K562 (cell line): Measurements from ENCODE around the gene MEAF6. TPM values are rescaled to one million over a fixed set of nuclear protein-coding genes. Genes with fewer than 3 reads are reported as not detected.

Experiments
- BRF2 ChIP-seq: IDR thresholded peaks from 3 replicates; pipeline ENCODE4 v1.6.1; 2011; ENCODE audit warnings: borderline replicate concordance, mild to moderate bottlenecking; ENCODE audit not compliant: insufficient read length, insufficient read depth
- CHCHD3 ChIP-seq: fragments of 250-450 bp; sonication (Bioruptor Pico); IDR thresholded peaks from 2 replicates; pipeline ENCODE4 v2.1.2; 2022; ENCODE audit warnings: mild to moderate bottlenecking
- ESRRA ChIP-seq: fragments of 450-650 bp; IDR thresholded peaks from 2 replicates; pipeline ENCODE4 v1.6.1; 2014; ENCODE audit warnings: low read depth, mild to moderate bottlenecking, moderate library complexity, borderline replicate concordance
- EZH2 ChIP-seq: IDR thresholded peaks from 2 replicates; pipeline ENCODE4 v1.6.1; 2012; ENCODE audit warnings: low read depth, mild to moderate bottlenecking, inconsistent platforms, low read length, borderline replicate concordance
- FOXM1 ChIP-seq, 2 experiments: fragments of 450-650 bp in 1 of 2; sonication (generic) in 1 of 2; formaldehyde crosslinking in 1 of 2; IDR thresholded peaks; 2 replicates each; pipeline versions ENCODE4 v1.6.1 to v1.9.0; 2017 to 2022; ENCODE audit warnings: low read depth in 2 of 2, mild to moderate bottlenecking in 2 of 2, missing genetic modification reagents in 1 of 2, moderate library complexity in 1 of 2
- FUS ChIP-seq: fragments of 200-400 bp; formaldehyde crosslinking; optimal IDR thresholded peaks from 2 replicates; pipeline ENCODE3; 2017; ENCODE audit warnings: low read depth, low read length
- GTF2E2 ChIP-seq: fragments of 200-800 bp; sonication (Bioruptor generic); IDR thresholded peaks from 2 replicates; pipeline ENCODE4 v1.6.1; 2016; ENCODE audit warnings: missing genetic modification characterization, missing compliant biosample characterization
- ILF3 ChIP-seq: fragments of 450-650 bp; IDR thresholded peaks from 2 replicates; pipeline ENCODE4 v1.6.1; 2018; ENCODE audit warnings: antibody characterized with exemption, mild to moderate bottlenecking, moderate library complexity, borderline replicate concordance
- PBX2 ChIP-seq, 2 experiments: IDR thresholded peaks in 1 of 2; conservative IDR thresholded peaks in 1 of 2; 2 replicates each; pipeline ENCODE4 v1.6.1; 2016; ENCODE audit warnings: low read depth in 2 of 2, mild to moderate bottlenecking in 1 of 2, missing compliant biosample characterization in 1 of 2, missing genetic modification characterization in 1 of 2, moderate library complexity in 1 of 2
- POLR2AphosphoS5 ChIP-seq: IDR thresholded peaks from 2 replicates; pipeline ENCODE4 v1.6.1; 2011; ENCODE audit warnings: mild to moderate bottlenecking, low read depth, low read length, moderate library complexity; ENCODE audit not compliant: control insufficient read depth, insufficient read depth
- SRSF7 ChIP-seq: fragments of 200-400 bp; formaldehyde crosslinking; optimal IDR thresholded peaks from 2 replicates; pipeline ENCODE3; 2017; ENCODE audit warnings: mild to moderate bottlenecking, low read depth, low read length
- TGIF2 ChIP-seq: sonication (generic); formaldehyde crosslinking; IDR thresholded peaks from 2 replicates; pipeline ENCODE4 v1.8.1; 2022; ENCODE audit warnings: mild to moderate bottlenecking, missing genetic modification reagents, moderate library complexity
- YY1 ChIP-seq, 3 experiments: IDR thresholded peaks; 2 replicates each; pipeline ENCODE4 v1.6.1; 2011; ENCODE audit warnings: low read length in 2 of 3, mild to moderate bottlenecking in 2 of 3, moderate library complexity in 2 of 3, borderline replicate concordance in 1 of 3, control low read depth in 1 of 3, low read depth in 1 of 3; ENCODE audit not compliant: insufficient read depth in 3 of 3, insufficient replicate concordance in 2 of 3, control insufficient read depth in 1 of 3, insufficient read length in 1 of 3; ENCODE audit errors: extremely low read depth in 1 of 3
- ZBTB11 ChIP-seq, 3 experiments: fragments of 200-800 bp in 1 of 3; fragments of 250-450 bp in 1 of 3; fragments of 450-650 bp in 1 of 3; sonication (Bioruptor Pico) in 1 of 3; sonication (Bioruptor generic) in 1 of 3; formaldehyde crosslinking in 1 of 3; IDR thresholded peaks; 2 replicates each; pipeline versions ENCODE4 v1.6.1 to v1.8.0; 2016 to 2022; ENCODE audit warnings: mild to moderate bottlenecking in 2 of 3, missing genetic modification characterization in 2 of 3, missing compliant biosample characterization in 1 of 3, moderate library complexity in 1 of 3
- ZBTB43 ChIP-seq: sonication (generic); formaldehyde crosslinking; IDR thresholded peaks from 2 replicates; pipeline ENCODE4 v1.8.0; 2023; ENCODE audit warnings: mild to moderate bottlenecking, missing genetic modification reagents
- ZNF133 ChIP-seq: fragments of 250-450 bp; sonication (Bioruptor Pico); IDR thresholded peaks from 2 replicates; pipeline ENCODE4 v1.4.0; 2020; ENCODE audit warnings: mild to moderate bottlenecking
- polyA plus RNA-seq, 8 experiments: library from polyadenylated mRNA; depleted of rRNA in 4 of 8; stranded (reverse) in 5 of 8; unstranded in 3 of 8; fragments of >200 nt; fragmentation: Nextera tagmentation in 2 of 8; fragmentation: Illumina TruSeq in 1 of 8; extraction: Ambion mirVana in 2 of 8; extraction: Trizol in 1 of 8; gene quantifications; 2 replicates each; pipeline versions ENCODE4 v1.2.1 to v1.2.3, GENCODE V29; 2011 to 2014; ENCODE audit warnings: inconsistent platforms in 1 of 8, missing spikeins in 1 of 8
- total RNA-seq, 7 experiments: library from RNA; depleted of rRNA in 6 of 7; stranded (reverse); fragments of >200 nt in 6 of 7; fragmentation: Illumina TruSeq in 2 of 7; extraction: Trizol in 2 of 7; gene quantifications; 2 replicates each; pipeline versions ENCODE4 v1.2.1 to v1.2.3, GENCODE V29; 2011 to 2021; ENCODE audit warnings: low replicate concordance in 1 of 7

MEAF6 gene
- total and polyA plus RNA-seq, 9 of the 15 experiments (the other 6 are each of a cell fraction or from before 2014, with no cell fraction given): 55.0 to 151 (median 92.3) TPM

GRCh38 chr1:37474046-37474696, 40.4 kb downstream of the MEAF6 start, which contains the start of gene ZC3H12A (continued):
- peak; percentile 98 for TF ChIP-seq POLR2AphosphoS5
- TF ChIP-seq ZBTB43 (CRISPR knock-in tag): no peak
- no peak for TF ChIP-seq ZNF133
- TF ChIP-seq TGIF2 (CRISPR knock-in tag): no peak
- peak; percentile 43 to 86 (median 79) for TF ChIP-seq YY1 (IDR thresholded peaks at IDR 0.05; ENCODE audit: borderline replicate concordance in 1 of 3, control insufficient read depth in 1 of 3, extremely low read depth in 1 of 3, insufficient read depth in 3 of 3, insufficient read length in 1 of 3, insufficient replicate concordance in 2 of 3, low read depth in 1 of 3, low read length in 2 of 3)
- TF ChIP-seq GTF2E2 (tag): peak; percentile 84
- no peak for TF ChIP-seq FOXM1 (IDR thresholded peaks at IDR 0.05; ENCODE audit: low read depth)
- TF ChIP-seq FOXM1 (CRISPR knock-in tag; IDR thresholded peaks at IDR 0.05; ENCODE audit: low read depth): no peak
- TF ChIP-seq SRSF7: no peak
- TF ChIP-seq ESRRA: peak; percentile 31; the same call in 1 of the 2 replicates
- TF ChIP-seq EZH2: no peak
- peak; percentile 66 for TF ChIP-seq FUS
- TF ChIP-seq BRF2: no peak
- 0 out of 6 replicates have a peak, but pooled peaks of 1 of the 3 experiments have one; percentile 57 for TF ChIP-seq ZBTB11 (CRISPR knock-in tag; IDR thresholded peaks at IDR 0.05)
- TF ChIP-seq PBX2 (CRISPR knock-in tag; IDR thresholded peaks at IDR 0.05; ENCODE audit: low read depth): no peak
- TF ChIP-seq PBX2 (tag; conservative IDR thresholded peaks at IDR 0.05; ENCODE audit: low read depth): no peak
- no peak for TF ChIP-seq ILF3
- TF ChIP-seq CHCHD3 (CRISPR knock-in tag): no peak
